GM18867 (cell line): ENCODE results near the gene LIPN.
"Not testable (repeated sequence)": the region's sequence is repeated elsewhere in the genome, so short reads cannot be mapped to it uniquely, and the experiment has no call there.

ENCODE experiments used
- ATAC-seq: cut with Tn5 transposase; IDR thresholded peaks from one replicate; pipeline ENCODE4 v1.9.1; 2021; ENCODE audit warnings: mild to moderate bottlenecking, moderate library complexity; ENCODE audit not compliant: unreplicated experiment

LIPN gene, protein sequence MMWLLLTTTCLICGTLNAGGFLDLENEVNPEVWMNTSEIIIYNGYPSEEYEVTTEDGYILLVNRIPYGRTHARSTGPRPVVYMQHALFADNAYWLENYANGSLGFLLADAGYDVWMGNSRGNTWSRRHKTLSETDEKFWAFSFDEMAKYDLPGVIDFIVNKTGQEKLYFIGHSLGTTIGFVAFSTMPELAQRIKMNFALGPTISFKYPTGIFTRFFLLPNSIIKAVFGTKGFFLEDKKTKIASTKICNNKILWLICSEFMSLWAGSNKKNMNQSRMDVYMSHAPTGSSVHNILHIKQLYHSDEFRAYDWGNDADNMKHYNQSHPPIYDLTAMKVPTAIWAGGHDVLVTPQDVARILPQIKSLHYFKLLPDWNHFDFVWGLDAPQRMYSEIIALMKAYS

DNA sequence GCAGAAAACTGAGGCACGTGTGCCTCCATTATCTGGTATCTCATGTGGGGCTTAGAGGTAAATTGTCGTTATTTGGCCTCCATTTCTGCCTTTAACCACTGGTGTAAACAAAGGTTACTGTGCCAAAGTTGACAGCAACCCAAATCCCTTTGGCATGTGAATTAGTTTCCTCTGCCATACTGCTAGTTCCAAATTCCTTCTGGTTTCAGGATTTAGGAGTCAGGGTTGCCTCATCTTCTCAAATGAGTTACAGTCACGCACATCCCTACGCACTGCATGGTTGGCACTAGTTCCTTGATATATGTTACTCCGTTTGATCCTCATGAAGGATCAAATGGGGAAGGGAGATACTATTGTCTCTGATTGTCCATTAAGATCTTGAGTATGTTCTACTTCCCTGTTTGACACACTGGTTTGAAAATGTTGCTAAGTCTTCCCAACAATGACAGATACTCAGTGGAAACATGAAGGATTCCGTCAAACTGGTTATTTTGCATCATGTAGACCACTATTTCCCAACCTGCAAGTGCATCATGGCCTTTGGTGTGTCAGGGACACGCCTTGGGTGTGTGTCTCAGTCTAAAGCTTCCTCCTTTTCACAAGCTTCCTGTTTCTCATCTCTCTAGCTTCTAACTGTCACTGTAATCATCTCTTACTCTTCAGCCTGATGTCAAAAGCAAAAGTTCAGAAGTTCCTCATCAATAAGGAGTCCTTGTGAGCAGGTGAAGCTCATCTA is at the start of gene LIPN:
Gene LIPN, plus strand, starts transcription at position 655 of the 736 bp plus-strand sequence. CDS start 1,386 bp downstream, outside the sequence.
- no peak for ATAC-seq

DNA sequence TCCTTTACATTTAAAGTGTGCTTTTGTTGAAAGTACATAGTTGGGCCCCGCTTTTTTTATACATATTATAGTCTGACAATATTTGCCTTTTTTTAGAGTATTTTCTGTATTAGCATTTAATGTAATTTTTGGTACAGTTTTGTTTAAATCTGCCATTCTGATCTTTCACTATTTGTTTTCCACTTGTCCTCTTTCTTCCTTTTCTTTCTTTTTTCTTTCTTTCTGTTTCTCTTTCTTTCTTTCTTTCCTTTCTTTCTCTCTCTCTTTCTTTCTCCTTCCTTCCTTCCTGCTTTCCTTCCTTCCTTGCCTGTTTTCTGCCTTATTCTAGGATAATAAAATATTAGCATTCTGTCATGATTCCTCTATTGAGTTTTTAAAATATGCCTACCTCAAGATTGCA is 44.3 kb upstream of the LIPN start:
- ATAC-seq = no peak

DNA sequence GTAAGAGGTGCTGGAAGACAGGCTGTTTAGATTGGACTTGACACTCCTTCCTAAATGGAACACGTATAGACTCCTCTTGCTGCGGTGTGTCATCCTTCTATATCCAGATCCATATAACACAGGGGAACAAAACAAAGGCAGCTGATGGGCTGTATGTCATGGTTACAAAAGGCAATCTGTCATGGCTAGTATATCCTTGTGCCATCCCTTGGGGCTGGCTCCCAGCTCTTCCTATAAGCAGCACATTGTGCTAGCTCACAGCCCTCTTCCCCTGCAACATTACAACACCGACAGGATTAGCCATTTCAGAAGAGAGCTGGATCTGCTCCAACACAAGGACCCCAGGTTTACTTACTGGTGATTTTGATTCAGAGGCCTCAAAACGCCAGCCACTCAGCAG is 38.4 kb upstream of the LIPN start:
- ATAC-seq = no peak

DNA sequence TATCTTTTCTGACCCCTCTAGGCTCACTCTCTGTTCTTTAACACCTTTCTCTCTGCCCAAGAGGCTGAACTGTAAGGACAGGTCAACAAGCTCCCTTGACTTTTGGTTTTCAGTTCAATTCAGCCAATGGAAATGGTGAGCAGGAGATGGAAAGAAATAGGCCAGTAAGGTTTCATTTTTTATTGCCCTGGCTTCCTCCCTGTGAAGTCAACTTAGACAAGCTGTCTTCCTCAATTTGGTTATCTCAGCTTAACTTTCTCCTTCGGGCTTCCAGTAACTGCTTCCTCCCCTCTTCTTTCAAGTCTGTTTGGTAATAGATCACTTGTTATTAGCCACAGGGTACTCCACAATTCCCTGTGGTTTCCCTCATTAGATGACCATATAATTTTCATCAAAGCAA is 34.0 kb upstream of the LIPN start:
- no peak for ATAC-seq

DNA sequence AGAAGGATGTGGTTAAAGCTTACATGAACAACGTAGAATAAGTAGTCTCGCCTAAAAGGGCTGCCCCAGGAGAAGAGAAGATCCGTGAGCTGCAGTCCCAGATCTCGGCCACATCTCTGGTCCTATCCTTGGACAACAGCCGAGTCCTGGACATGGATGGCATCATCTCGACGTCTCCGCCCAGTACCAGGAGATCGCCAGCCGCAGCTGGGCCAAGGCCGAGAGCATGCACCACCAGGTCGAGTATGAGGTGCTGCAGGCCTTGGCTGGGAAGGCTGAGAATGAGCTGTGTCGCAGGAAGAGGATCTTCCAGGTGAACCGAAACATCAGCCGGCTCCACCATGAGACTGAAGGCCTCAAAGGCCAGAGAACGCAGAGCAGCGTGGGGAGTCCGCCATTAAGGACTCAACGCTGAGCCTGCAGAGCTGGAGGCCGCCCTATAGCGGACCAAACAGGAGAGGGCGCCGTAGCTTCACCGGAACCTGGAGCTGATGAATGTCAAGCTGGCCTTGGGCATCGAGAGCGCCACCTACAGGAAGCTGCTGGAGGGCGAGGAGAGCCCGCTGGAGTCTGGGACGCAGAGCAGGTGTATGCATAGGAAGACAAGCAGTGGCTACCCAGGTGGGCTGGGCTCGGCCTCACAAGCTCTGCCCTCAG is 31.6 kb upstream of the LIPN start:
- no peak for ATAC-seq

DNA sequence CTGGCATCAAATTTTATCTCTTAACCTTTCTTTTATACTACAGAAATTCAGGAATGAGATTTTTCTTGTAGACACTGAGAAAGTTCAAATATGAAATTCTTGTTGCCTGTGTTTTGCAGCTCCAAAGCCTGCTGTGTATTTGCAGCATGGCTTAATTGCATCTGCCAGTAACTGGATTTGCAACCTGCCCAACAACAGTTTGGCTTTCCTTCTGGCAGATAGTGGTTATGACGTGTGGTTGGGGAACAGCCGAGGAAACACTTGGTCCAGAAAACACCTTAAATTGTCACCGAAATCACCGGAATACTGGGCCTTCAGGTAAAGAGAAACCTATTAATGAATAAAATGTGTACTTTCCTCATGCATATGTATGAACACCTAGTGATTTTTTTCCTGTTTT is 29.0 kb upstream of the LIPN start:
- no peak for ATAC-seq

DNA sequence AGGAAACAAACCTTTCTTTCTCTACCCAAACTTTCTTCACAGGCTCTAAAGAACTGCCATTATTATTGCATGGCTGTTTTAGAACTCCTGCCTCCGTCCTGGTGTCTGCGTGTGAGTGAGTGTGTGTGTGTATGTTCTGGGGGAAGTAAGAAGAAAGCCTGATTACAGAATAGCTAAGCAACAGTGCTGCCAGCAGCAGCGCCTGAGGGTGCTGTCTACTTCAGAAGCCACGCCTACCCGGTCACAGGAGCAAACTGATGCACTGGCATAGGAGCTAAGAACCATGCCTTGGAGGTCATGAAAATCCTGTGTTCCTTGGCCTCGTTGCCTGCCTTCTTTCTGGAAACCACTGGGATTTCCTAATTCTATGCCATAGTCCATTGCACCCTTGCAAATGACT is 28.5 kb upstream of the LIPN start:
- no peak for ATAC-seq

DNA sequence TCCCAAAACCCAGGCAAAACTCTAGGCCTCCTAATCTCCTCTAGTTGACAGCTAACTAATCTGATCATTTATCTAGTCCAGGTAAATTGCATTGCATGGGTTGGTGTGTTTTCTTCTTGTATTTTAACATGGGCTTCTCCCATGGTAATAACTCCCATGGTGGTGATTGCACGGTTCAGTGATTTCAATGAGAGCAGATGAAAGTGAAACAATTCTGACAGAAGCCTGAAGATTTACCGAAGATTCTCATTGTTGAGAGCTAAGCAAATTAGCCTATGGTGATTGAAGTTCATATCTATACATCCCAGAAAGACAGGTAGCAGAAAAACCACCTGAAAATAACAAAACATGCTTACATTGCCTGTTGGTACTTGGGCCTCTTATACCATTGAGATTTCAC is 26.6 kb upstream of the LIPN start:
- no peak for ATAC-seq

DNA sequence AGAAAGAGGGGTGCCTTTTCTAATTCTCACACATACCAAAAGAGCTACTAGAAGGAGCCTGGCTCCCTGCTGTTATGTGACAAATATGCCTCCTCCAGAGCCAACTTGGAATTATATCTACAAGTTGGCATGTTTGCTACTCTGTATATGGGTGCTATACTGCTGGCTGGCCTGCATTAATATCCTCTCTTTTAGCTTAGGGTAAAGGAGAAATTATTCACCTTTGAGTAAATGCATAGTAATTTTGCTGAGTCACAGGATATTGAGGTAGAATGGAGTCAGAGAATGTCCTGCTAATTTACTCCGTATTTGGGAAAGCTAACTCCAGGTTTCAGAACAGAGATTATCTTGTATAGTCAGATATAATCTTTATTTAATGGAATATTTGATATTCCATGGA is 24.2 kb upstream of the LIPN start:
- ATAC-seq = no peak

DNA sequence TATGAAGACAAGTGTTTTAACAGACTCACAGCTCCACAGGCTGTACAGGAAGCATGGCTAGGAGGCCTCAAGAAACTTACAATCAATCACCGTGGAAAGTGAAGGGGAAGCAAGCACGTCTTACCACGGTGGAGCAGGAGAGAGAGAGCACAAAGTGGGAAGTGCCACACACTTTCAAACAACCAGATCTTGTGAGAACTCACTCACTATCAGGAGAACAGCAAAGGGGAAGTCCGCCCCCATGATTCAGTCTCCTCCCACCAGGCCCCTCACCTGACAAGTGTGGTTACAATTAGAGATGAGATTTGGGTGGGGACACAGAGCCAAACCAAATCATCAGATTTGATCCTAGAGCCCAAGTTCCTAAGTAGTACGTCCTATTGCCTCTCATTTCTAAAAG is 17.9 kb upstream of the LIPN start:
- not testable (repeated sequence) for ATAC-seq

DNA sequence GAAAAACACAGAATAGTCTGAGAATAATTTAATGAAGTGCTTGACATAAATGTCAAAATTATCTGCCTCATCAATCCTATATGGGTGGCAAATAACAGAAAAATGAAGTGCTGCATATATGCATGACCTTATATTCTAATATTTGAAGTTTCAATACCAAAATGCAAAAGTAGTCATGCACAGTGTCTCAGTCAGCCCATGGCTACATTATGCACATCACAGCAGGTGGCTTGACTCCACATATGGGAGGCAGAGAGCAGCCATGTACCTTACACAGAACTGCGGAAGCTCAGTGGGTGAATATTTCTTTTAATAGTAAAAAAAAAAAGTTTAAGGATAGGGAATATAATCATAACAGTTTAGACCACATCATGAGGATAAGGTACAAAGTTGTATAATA is 17.4 kb upstream of the LIPN start:
- no peak for ATAC-seq

DNA sequence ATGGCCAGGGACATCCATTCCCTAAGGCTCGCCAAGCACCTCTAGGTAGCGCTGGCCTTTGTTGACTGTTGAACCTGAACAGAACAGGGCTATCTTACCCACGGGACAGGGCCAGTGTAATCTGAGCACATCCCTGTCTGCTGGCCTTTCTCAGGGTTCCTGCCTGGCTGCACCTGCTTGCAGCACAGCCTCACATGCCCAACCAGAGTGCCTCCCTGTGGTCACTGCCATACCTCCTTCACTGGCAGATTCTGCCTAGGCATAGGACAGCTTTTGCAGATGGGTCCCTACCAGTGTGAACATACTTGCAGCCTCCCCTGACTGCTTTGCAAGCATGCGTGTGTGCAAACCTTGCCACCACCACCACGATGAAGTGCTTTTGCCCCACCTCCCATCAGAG is 15.8 kb upstream of the LIPN start:
- no peak for ATAC-seq

DNA sequence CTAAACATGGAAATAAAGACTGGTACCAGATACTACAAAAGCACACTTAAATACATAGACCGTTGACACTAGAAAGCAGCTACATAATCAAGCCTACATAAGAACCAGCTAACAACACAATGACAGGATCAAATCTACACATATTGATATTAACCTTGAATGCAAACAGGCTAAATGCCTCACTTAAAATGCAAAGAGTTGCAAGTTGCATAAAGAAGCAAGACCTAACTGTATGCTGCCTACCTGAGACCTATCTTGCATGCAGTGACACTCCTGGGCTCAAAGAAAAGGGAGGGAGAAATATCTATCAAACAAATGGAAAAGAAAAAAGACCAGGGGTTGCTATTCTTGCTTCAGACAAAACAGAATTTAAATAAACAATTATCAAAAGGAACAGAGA is 14.2 kb upstream of the LIPN start:
- ATAC-seq = no peak

DNA sequence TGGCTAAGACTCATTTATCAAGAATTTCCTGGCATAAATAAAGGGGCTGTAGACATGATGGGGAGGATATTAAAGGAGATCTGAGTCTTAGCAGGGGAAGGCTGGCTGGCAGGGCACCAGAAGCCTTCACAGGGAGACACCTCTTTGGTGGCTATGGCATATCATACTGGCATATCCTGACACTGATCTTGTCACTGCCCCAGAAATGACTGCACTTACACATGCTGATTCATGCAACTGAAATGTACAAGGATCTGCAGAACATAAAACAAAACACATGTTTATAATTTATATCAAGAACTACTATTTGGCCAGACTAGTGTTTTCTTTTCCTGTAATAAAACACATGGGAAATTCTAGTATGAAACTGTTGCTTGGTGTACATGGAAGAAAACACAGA is 5.5 kb upstream of the LIPN start:
- no peak for ATAC-seq

DNA sequence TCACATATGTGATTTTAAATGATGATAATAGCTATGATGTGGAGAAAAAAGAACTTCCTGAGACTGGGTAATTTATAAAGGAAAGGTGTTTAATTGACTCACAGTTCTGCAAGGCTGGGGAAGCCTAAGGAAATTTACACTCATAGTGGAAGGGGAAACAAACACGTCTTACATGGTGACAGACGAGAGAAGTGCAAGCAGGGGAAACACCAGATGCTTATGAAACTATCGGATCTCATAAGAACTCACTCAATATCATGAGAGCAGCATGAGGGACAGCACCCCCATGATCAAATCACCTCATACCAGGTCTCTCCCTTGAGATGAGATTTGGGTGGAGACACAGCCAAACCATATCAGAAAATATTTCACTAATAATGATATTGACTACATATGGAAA is 4.1 kb upstream of the LIPN start:
- ATAC-seq = no peak

DNA sequence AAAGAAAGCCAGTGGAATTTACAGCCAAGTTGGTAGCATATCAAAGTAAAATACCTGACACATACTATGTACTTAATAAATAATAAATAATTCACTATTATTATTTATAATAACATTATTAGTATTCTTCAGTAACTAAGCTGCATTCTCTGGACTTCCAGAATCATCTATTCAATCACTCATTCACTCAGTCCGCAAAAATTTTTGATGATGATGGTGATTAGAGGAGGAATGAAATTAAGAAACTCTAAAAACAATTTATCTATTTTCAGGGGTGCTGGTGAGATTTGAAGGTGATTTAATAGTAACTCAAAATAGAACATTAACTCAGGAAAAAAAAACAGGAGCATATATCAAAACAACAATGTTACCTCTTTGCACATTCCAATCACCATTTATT is 3.2 kb upstream of the LIPN start:
- no peak for ATAC-seq

DNA sequence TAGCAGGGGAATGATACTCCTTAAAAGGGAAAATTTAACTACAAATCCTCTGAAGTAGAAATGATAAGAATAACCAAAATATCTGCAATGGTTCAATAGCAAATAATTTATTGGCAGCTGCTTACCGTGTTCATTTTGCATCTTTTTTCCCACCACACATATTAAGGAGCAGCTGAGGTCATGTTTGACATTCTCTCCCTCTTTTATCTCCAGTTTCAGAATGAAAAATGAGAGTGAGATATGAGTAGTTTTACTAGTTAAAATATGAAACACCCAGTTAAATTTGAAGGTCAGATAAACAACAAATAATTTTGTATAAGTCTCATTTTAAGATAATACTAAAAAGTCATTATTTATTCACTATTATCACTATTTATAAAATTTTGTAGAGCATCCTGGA is 3.1 kb downstream of the LIPN start:
- ATAC-seq = no peak

DNA sequence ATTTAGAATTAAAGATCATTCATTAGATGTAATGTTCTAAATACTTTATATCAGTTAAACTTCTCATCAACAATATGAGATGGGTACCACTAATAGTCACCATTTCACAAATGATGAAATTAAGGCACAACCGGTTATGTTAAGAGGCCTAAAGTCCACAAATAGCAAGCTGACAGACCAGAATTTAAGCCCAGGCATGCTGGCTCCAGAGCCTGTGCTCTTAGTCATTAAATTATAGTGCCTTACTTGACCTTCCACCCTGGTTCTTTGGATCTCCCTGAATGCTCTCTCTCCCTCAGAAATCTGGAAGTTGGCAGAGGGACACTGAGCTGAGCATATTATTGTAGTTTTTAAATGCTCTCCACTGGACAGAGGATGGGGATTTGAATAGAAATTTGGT is 3.6 kb downstream of the LIPN start:
- no peak for ATAC-seq

DNA sequence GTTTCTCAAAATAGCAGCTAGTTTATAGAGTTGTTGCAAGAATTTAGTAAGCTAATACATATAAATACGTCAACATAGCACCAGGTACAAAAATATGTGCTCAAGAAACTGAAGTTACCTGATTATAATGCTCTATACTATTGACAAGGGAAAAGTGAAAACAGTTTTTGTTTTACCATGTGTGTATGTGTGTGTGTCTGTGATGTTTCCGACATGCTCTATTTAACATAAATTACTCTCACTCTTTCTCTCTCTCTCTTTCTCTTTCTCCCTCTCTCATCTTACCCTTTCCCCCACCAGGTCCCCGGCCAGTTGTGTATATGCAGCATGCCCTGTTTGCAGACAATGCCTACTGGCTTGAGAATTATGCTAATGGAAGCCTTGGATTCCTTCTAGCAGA is 4.3 kb downstream of the LIPN start:
- ATAC-seq = no peak

DNA sequence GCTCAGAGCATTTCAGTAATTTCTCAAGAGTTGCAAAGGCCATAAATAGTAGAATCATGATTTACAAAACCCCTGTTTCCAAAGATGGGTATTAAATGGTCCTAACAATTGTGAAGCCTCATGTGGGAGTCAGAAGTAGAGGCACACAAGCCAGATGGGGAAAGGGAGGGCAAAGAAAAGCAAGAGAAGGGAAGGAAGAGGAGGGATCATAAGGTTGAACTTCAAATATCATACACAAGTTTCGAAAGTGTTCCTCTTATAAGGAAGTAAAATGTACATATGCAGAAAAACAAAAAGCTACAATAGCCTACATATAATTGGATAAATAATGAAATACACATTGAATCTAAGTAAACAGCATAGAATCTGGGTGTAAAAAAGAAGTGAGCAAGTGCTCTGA is 6.0 kb downstream of the LIPN start:
- ATAC-seq = no peak

DNA sequence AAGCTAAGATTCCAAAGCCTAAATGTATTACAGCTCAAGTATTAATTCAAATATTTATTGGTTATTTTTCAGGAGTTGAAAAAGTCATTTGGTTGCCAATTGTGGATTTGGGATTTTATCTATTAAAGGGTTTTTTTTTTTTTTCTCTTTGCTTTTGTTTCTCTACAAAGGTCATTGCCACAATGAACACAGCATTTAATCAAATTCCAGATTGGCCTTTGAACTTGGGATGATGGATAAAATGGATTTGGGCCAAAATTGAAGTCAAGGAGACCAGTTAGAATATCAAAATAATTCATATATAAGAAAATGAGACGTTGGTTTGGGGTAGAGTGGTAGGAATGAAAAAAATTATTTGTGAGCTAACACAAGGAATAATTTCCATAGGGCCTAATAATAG is 9.6 kb downstream of the LIPN start:
- ATAC-seq = no peak

DNA sequence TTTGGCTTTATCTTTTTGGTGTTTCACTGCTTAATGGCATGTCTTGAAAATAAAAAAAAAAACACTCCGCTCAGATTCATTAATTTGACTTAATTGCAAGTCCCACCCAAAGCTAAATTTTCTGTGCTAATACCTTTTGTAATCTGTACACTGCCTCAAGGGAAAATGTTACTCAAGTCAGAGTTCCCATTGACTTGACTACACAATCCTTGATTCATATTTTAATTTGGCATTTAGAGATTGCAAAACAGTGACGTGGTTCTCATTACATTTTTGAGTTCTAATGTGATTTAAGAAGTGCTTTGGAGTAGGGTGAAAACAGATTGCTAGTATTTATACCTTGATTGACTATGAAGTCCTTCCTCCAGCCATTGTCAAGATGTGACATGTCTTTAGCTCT is 21.4 kb downstream of the LIPN start:
- ATAC-seq = no peak
